GM12878 (cell line): ENCODE measurements around the gene TMEM238L. TPM values are rescaled to one million over a fixed set of nuclear protein-coding genes. Genes with fewer than 3 reads are reported as not detected.
A peak's percentile ranks its signal among the peaks of the same experiment; 100 is the strongest.

ENCODE experiments used
- ATAC-seq: fragments of 200-7000 bp; cut with Tn5 transposase; 3 replicates; pipeline ENCODE4 v1.9.1; 2020; ENCODE audit warnings: mild to moderate bottlenecking, moderate library complexity
- BruUV-seq: library from RNA; stranded (reverse); fragments of 400-500 nt; replicated peaks from 2 replicates; lab custom pipeline; 2021; lab: Mats Ljungman, UMichigan
- CTCF ChIA-PET: fragments of 300-600 bp; sonication (Branson Sonifier 250); formaldehyde crosslinking; extraction: SDS; loops from one replicate; lab custom pipeline; 2021; ENCODE audit warnings: inconsistent platforms; lab: Yijun Ruan, JAX
- POLR2A ChIA-PET: fragments of 350-600 bp; formaldehyde crosslinking; extraction: SDS; loops from one replicate; lab custom pipeline; 2021; ENCODE audit warnings: inconsistent platforms; lab: Charles Lee
- RAD21 ChIA-PET: fragments of 300-600 bp; sonication (Branson Sonifier 250); formaldehyde crosslinking; loops from one replicate; lab custom pipeline; 2023; ENCODE audit warnings: antibody characterized with exemption; ENCODE audit not compliant: unreplicated experiment; lab: Charles Lee
- SMC1A ChIA-PET: fragments of 300-600 bp; sonication (Branson Sonifier 250); formaldehyde crosslinking; loops from one replicate; lab custom pipeline; 2023; ENCODE audit not compliant: unreplicated experiment, uncharacterized antibody; lab: Charles Lee
- DNase-seq: peaks from one replicate; pipeline ENCODE4 v3.0.0-alpha.2; 2011; ENCODE audit warnings: low read depth, low spot score
- FAIRE-seq: peaks from 3 replicates; lab custom pipeline; 2011; peaks lifted over from hg19 to GRCh38; lab: Jason Lieb, UNC
- H2AFZ ChIP-seq: 2 replicates; pipeline ENCODE4 v1.6.0; 2011; ENCODE audit warnings: low read depth, low read length, control low read depth; ENCODE audit not compliant: control insufficient read depth
- H3K27ac ChIP-seq: 2 replicates; pipeline ENCODE4 v1.5.1; 2011; ENCODE audit warnings: control low read depth; ENCODE audit not compliant: control insufficient read depth, insufficient read depth
- H3K27me3 ChIP-seq, 2 experiments: replicated peaks in 1 of 2; 2 replicates each; pipeline versions ENCODE4 v1.6.0 to v1.6.1; 2011; ENCODE audit warnings: low read length in 1 of 2; ENCODE audit not compliant: control insufficient read depth in 2 of 2, insufficient read depth in 2 of 2
- H3K36me3 ChIP-seq, 2 experiments: 2 replicates each; pipeline ENCODE4 v1.5.1; 2011; ENCODE audit warnings: low read length in 1 of 2; ENCODE audit not compliant: control insufficient read depth in 2 of 2, insufficient read depth in 2 of 2
- H3K4me1 ChIP-seq: 2 replicates; pipeline ENCODE4 v1.6.1; 2011; ENCODE audit warnings: mild to moderate bottlenecking, low read length, moderate library complexity, mixed read lengths; ENCODE audit not compliant: control insufficient read depth, insufficient read depth
- H3K4me2 ChIP-seq: 2 replicates; pipeline ENCODE4 v1.6.0; 2011; ENCODE audit warnings: control low read depth; ENCODE audit not compliant: control insufficient read depth, insufficient read depth
- H3K4me3 ChIP-seq: fragments of 200-600 bp; sonication (generic); 2 replicates; pipeline ENCODE4 v1.5.1; 2016
- H3K79me2 ChIP-seq: 2 replicates; pipeline ENCODE4 v1.6.0; 2011; ENCODE audit warnings: low read length; ENCODE audit not compliant: control insufficient read depth, insufficient read depth
- H3K9ac ChIP-seq: 2 replicates; pipeline ENCODE4 v1.8.0; 2011; ENCODE audit warnings: low read length, control low read depth, mixed read lengths; ENCODE audit not compliant: control insufficient read depth, insufficient read depth
- H3K9me3 ChIP-seq: replicated peaks from 3 replicates; pipeline ENCODE4 v1.5.1; 2011; ENCODE audit warnings: mild to moderate bottlenecking, low read length; ENCODE audit not compliant: control insufficient read depth, insufficient read depth
- H4K20me1 ChIP-seq: 2 replicates; pipeline ENCODE4 v1.6.0; 2011; ENCODE audit not compliant: control insufficient read depth, insufficient read depth
- CREB1 ChIP-seq: IDR thresholded peaks from 2 replicates; pipeline ENCODE4 v1.6.1; 2012; ENCODE audit warnings: low read depth, mild to moderate bottlenecking, inconsistent platforms
- CTCF ChIP-seq, 3 experiments: IDR thresholded peaks in 2 of 3; conservative IDR thresholded peaks in 1 of 3; 2 replicates each; pipeline ENCODE4 v1.5.1; 2011; ENCODE audit warnings: low read depth in 3 of 3, low read length in 3 of 3, mild to moderate bottlenecking in 3 of 3, control low read depth in 2 of 3, moderate library complexity in 2 of 3, inconsistent platforms in 1 of 3, mixed read lengths in 1 of 3; ENCODE audit not compliant: control insufficient read depth in 2 of 3, insufficient read depth in 1 of 3; ENCODE audit errors: extremely low read depth in 1 of 3
- IKZF2 ChIP-seq, 2 experiments: fragments of 450-650 bp; IDR thresholded peaks; 2 replicates each; pipeline ENCODE4 v1.6.1; 2017; ENCODE audit warnings: mild to moderate bottlenecking in 2 of 2, moderate library complexity in 2 of 2
- RAD21 ChIP-seq: IDR thresholded peaks from 2 replicates; pipeline ENCODE4 v1.6.1; 2011; ENCODE audit warnings: mild to moderate bottlenecking, low read depth, low read length, moderate library complexity; ENCODE audit not compliant: insufficient read depth
- SMARCA5 ChIP-seq: fragments of 450-650 bp; IDR thresholded peaks from 2 replicates; pipeline ENCODE4 v1.6.1; 2017; ENCODE audit warnings: mild to moderate bottlenecking
- SMC3 ChIP-seq: IDR thresholded peaks from 2 replicates; pipeline ENCODE4 v1.6.1; 2011; ENCODE audit warnings: low read length, improper control_type of control experiment, borderline replicate concordance
- WGBS: methylation state at CpG from one replicate; pipeline ENCODE4 v1.1.6; 2016; ENCODE audit warnings: low lambda C conversion rate; ENCODE audit not compliant: insufficient replicate concordance, insufficient coverage; ENCODE audit errors: missing lambda C conversion rate; 5-methylcytosine and 5-hydroxymethylcytosine counted together
- in situ Hi-C: fragments of 300-500 bp; cut with MboI; formaldehyde crosslinking; loops from 9 replicates; pipeline ENCODE4 v1.14.3; 2018; ENCODE audit warnings: mixed read lengths
- intact Hi-C: fragments of 100-400 bp; cut with micrococcal nuclease; formaldehyde crosslinking; loops from one replicate; pipeline ENCODE4 v1.14.2; 2022; ENCODE audit not compliant: unreplicated experiment
- polyA plus RNA-seq, 11 experiments: library from polyadenylated mRNA; depleted of rRNA in 4 of 11; unstranded in 6 of 11; stranded (reverse) in 5 of 11; fragments of >200 nt; fragmentation: Nextera tagmentation in 4 of 11; fragmentation: Illumina TruSeq in 1 of 11; extraction: Ambion mirVana in 4 of 11; extraction: Trizol in 1 of 11; gene quantifications; 1 replicate in 1 of 11; 2 replicates in 10 of 11; pipeline versions ENCODE4 v1.2.1 to v1.2.3, GENCODE V29; 2011 to 2016; ENCODE audit warnings: inconsistent platforms in 2 of 11, missing spikeins in 2 of 11, low read depth in 1 of 11
- total RNA-seq, 4 experiments: library from RNA; depleted of rRNA in 3 of 4; stranded (reverse); fragments of >200 nt in 3 of 4; fragmentation: Illumina TruSeq in 1 of 4; extraction: Trizol in 1 of 4; gene quantifications; 2 replicates each; pipeline versions ENCODE4 v1.2.1 to v1.2.3, GENCODE V29; 2013 to 2021

TMEM238L gene
- total and polyA plus RNA-seq, 10 of the 15 experiments (the other 5 are each of a cell fraction or from before 2014, with no cell fraction given): not detected

DNA sequence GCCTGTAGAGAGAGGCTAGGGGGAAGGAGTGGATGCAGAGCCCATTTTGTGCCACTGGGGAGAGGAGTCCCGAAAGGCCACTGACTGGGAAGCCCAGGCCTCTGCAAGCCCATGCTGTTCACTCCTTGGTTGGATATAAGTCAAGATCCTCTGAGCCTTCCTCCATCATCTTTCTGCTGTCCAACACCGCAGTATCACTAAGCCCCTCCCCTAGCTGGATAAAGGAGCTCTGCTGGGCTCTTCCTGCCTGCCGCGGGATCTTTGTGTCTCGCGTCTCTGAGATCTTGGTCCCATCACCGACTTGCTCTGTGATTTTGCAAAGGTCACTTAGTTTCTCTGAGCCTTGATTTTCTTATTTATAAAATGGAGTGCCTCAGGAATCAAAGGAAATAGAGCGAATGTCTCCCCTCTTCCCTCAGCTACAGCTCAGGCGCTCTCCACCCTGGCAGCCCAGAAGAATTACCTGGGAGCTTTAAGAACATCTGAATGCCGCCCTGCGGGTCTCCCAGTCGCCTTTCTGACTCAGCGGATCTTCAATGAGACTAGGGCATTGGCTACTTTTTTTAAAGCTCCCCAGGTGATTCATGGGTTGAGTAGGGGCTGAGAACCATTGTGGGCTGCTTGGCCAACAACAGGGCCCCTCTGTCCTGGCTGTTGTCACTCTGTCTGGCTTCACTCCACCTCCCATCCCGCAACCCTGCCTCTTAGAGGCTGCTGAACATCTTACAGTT lies 48.9 kb downstream of the TMEM238L start:
- Histone ChIP-seq H3K27ac (no peak overlapping the region), H3K9ac (no peak overlapping the region), H2AFZ (no peak overlapping the region), H3K4me1 (no peaks in the 10 kb centered on the region), H3K4me2 (no peak overlapping the region), H3K36me3 (no peaks in the 10 kb centered on the region), H3K79me2 (no peaks in the 10 kb centered on the region), H3K4me3 (no peak overlapping the region), H3K9me3 (no peaks in the 10 kb centered on the region), H4K20me1 (no peaks in the 10 kb centered on the region), H3K27me3 (no peaks in the 10 kb centered on the region)
- in situ Hi-C loops: no loop called here
- RAD21 ChIA-PET: no interaction called here
- WGBS: 54% methylated on average over 14 of the region's 14 CpGs
- ATAC-seq (no peak), FAIRE-seq (no peak), DNase-seq (no peak)
- TF ChIP-seq IKZF2 (IDR thresholded peaks at IDR 0.05): no peak
- POLR2A ChIA-PET: interaction anchor here (0.5 kb wide), 1 partner anchor 30 kb away, joined by 3 read pairs; no protein-coding TSS in a partner anchor
- no TSS peak for BruUV-seq
- intact Hi-C loops: loop anchor here (5.0 kb wide), 1 partner anchor 92 kb away; no protein-coding TSS in a partner anchor
- SMC1A ChIA-PET: no interaction called here
- CTCF ChIA-PET: interaction anchor here (1.0 to 1.1 kb wide), 2 partner anchors 8 to 90 kb away, joined by 3 to 4 read pairs; no protein-coding TSS in a partner anchor

GRCh38 chr17:10754109-10754508 lies 49.8 kb downstream of the TMEM238L start:
- Histone ChIP-seq H3K27me3 (no peaks in the 10 kb centered on the region), H3K4me1 (no peaks in the 10 kb centered on the region), H3K4me2 (no peak overlapping the region), H3K27ac (no peak overlapping the region), H4K20me1 (no peaks in the 10 kb centered on the region), H3K9ac (no peak overlapping the region), H3K36me3 (no peaks in the 10 kb centered on the region), H3K4me3 (no peak overlapping the region), H3K79me2 (no peaks in the 10 kb centered on the region), H3K9me3 (no peaks in the 10 kb centered on the region), H2AFZ (no peak overlapping the region)
- DNase-seq (no peak), FAIRE-seq (no peak), ATAC-seq (peak; percentile 48; the same call in 2 of the 3 replicates)
- CTCF ChIA-PET: interaction anchor here (1.0 to 1.1 kb wide), 2 partner anchors 9 to 85 kb away, joined by 3 read pairs; no protein-coding TSS in a partner anchor
- BruUV-seq: no TSS peak
- 0% methylated on average over 2 of the region's 2 CpGs for WGBS
- RAD21 ChIA-PET: no interaction called here
- POLR2A ChIA-PET: no interaction called here
- in situ Hi-C loops (no loop called here), intact Hi-C loops (loop anchor here (5.0 kb wide), 1 partner anchor 93 kb away; no protein-coding TSS in a partner anchor)
- TF ChIP-seq SMC3 (peak; percentile 21; the same call in 1 of the 2 replicates), CTCF (IDR thresholded peaks at IDR 0.05 in 2 of 3, conservative IDR thresholded peaks at IDR 0.05 in 1 of 3; ENCODE audit: control insufficient read depth in 2 of 3, extremely low read depth in 1 of 3, insufficient read depth in 1 of 3, low read depth in 3 of 3, low read length in 3 of 3) (peak; percentile 25 to 43 (median 39); a peak in 4 of 6 replicates), CREB1 (no peak), RAD21 (0 out of 2 replicates have a peak, but pooled peaks have one; percentile 7), SMARCA5 (peak; percentile 79; the same call in 1 of the 2 replicates)
- SMC1A ChIA-PET: no interaction called here
